Mesendoderm (in vitro differentiated cells): ENCODE measurements around the gene MYO1E.

Source experiments
- DNase-seq: peaks from one replicate; pipeline ENCODE4 v3.0.0; 2013
- H2AK5ac ChIP-seq: 2 replicates; pipeline ENCODE4 v1.6.1; 2013; ENCODE audit warnings: low read length, inconsistent platforms
- H2BK120ac ChIP-seq: 2 replicates; pipeline ENCODE4 v1.6.1; 2013; ENCODE audit warnings: low read depth, mild to moderate bottlenecking, low read length, moderate library complexity, mixed read lengths
- H2BK15ac ChIP-seq: replicated peaks from 2 replicates; pipeline ENCODE4 v1.6.1; 2013; ENCODE audit warnings: low read depth, mild to moderate bottlenecking, moderate library complexity
- H2BK5ac ChIP-seq: 2 replicates; pipeline ENCODE4 v1.6.1; 2013; ENCODE audit warnings: low read length, inconsistent platforms
- H3K18ac ChIP-seq: 2 replicates; pipeline ENCODE4 v1.6.1; 2013; ENCODE audit warnings: mild to moderate bottlenecking, low read length, mixed read lengths
- H3K23ac ChIP-seq: one replicate; pipeline ENCODE4 v1.6.1; 2013; ENCODE audit warnings: low read length
- H3K27ac ChIP-seq: 2 replicates; pipeline ENCODE4 v1.5.1; 2013; ENCODE audit warnings: low read depth, mild to moderate bottlenecking, inconsistent platforms, low read length, moderate library complexity
- H3K27me3 ChIP-seq: 2 replicates; pipeline ENCODE4 v1.6.1; 2013; ENCODE audit warnings: low read length, control low read depth, mild to moderate bottlenecking, inconsistent platforms; ENCODE audit not compliant: insufficient read depth, poor library complexity
- H3K36me3 ChIP-seq: 2 replicates; pipeline ENCODE4 v1.6.1; 2013; ENCODE audit warnings: low read length, inconsistent platforms; ENCODE audit not compliant: control insufficient read depth, insufficient read depth
- H3K4ac ChIP-seq: one replicate; pipeline ENCODE4 v1.6.1; 2013; ENCODE audit warnings: low read depth, mild to moderate bottlenecking, low read length, moderate library complexity
- H3K4me1 ChIP-seq: 2 replicates; pipeline ENCODE4 v1.6.1; 2013; ENCODE audit warnings: low read depth, low read length, inconsistent platforms; ENCODE audit not compliant: control insufficient read depth
- H3K4me2 ChIP-seq: 2 replicates; pipeline ENCODE4 v1.6.1; 2013; ENCODE audit warnings: low read length
- H3K4me3 ChIP-seq: 2 replicates; pipeline ENCODE4 v1.5.1; 2013; ENCODE audit warnings: mild to moderate bottlenecking, low read length
- H3K56ac ChIP-seq: one replicate; pipeline ENCODE4 v1.6.1; 2013; ENCODE audit warnings: low read length
- H3K79me1 ChIP-seq: 2 replicates; pipeline ENCODE4 v1.6.1; 2013; ENCODE audit warnings: low read length, inconsistent platforms
- H3K79me2 ChIP-seq: 2 replicates; pipeline ENCODE4 v1.6.1; 2013; ENCODE audit warnings: mild to moderate bottlenecking, low read length; ENCODE audit not compliant: control insufficient read depth, insufficient read depth
- H3K9ac ChIP-seq: 2 replicates; pipeline ENCODE4 v1.6.1; 2013; ENCODE audit warnings: low read length, inconsistent platforms
- H4K5ac ChIP-seq: one replicate; pipeline ENCODE4 v1.6.1; 2013; ENCODE audit warnings: low read length
- H4K8ac ChIP-seq: one replicate; pipeline ENCODE4 v1.6.1; 2013; ENCODE audit warnings: low read depth, mild to moderate bottlenecking, control low read depth, low read length, moderate library complexity
- WGBS: extraction: QIAGEN DNeasy Blood & Tissue Kit; methylation state at CpG from one replicate; pipeline ENCODE4 v1.1.7; 2013; ENCODE audit warnings: low lambda C conversion rate, missing lambda C conversion rate; ENCODE audit not compliant: insufficient coverage; ENCODE audit errors: extremely low coverage; 5-methylcytosine and 5-hydroxymethylcytosine counted together

Gene MYO1E

GRCh38 chr15:59279023-59279422 is 93.6 kb downstream of the MYO1E start:
- no peak overlapping the region for H2BK5ac ChIP-seq
- H3K4me2 ChIP-seq = no peak overlapping the region
- WGBS = no CpG with 5 or more reads among the region's 5 CpGs
- H3K27ac ChIP-seq = no peak overlapping the region
- no peak overlapping the region for H3K56ac ChIP-seq
- H3K36me3 ChIP-seq = no peaks in the 10 kb centered on the region
- H3K79me1 ChIP-seq = no peaks in the 10 kb centered on the region
- no peak overlapping the region for H3K18ac ChIP-seq
- peaks cover 5% of the 10 kb centered on the region for H3K4me1 ChIP-seq
- H3K4ac ChIP-seq = no peak overlapping the region
- DNase-seq = no peak
- no peak overlapping the region for H4K5ac ChIP-seq
- no peak overlapping the region for H2BK15ac ChIP-seq
- no peak overlapping the region for H4K8ac ChIP-seq
- H3K23ac ChIP-seq = no peak overlapping the region
- H3K27me3 ChIP-seq = no peaks in the 10 kb centered on the region
- H3K9ac ChIP-seq = no peak overlapping the region
- H2BK120ac ChIP-seq = no peak overlapping the region
- no peaks in the 10 kb centered on the region for H3K79me2 ChIP-seq
- H3K4me3 ChIP-seq = no peak overlapping the region
- no peak overlapping the region for H2AK5ac ChIP-seq

- no peak overlapping the region for H3K4me2 ChIP-seq
- no peak overlapping the region for H3K4ac ChIP-seq
- no CpG with 5 or more reads among the region's 3 CpGs for WGBS
These were observed 94.6 kb downstream of the MYO1E start for GRCh38 chr15:59278120-59278519.

GRCh38 chr15:59276225-59277178 is 96.2 kb downstream of the MYO1E start:
- Histone ChIP-seq H3K4me1 (peaks cover 5% of the 10 kb centered on the region), H2BK120ac (no peak overlapping the region), H3K27ac (no peak overlapping the region), H3K4me3 (no peak overlapping the region), H2BK5ac (no peak overlapping the region), H3K18ac (no peak overlapping the region), H4K5ac (no peak overlapping the region), H2AK5ac (no peak overlapping the region), H3K27me3 (no peaks in the 10 kb centered on the region), H3K79me1 (no peaks in the 10 kb centered on the region), H3K56ac (no peak overlapping the region), H3K79me2 (no peaks in the 10 kb centered on the region), H3K4me2 (no peak overlapping the region), H3K23ac (no peak overlapping the region), H4K8ac (peak overlapping the region; percentile 69), H3K9ac (no peak overlapping the region), H3K36me3 (no peaks in the 10 kb centered on the region), H2BK15ac (no peak overlapping the region), H3K4ac (no peak overlapping the region)
- no CpG with 5 or more reads among the region's 15 CpGs for WGBS
- DNase-seq = peak; percentile 21

More at GRCh38 chr15:59278120-59278519, 94.6 kb downstream of the MYO1E start:
- no peak overlapping the region for H4K5ac ChIP-seq
- no peak for DNase-seq
- no peak overlapping the region for H3K23ac ChIP-seq
- H4K8ac ChIP-seq = no peak overlapping the region
- no peaks in the 10 kb centered on the region for H3K79me1 ChIP-seq
- no peak overlapping the region for H3K56ac ChIP-seq
- H3K4me3 ChIP-seq = no peak overlapping the region
- no peak overlapping the region for H3K27ac ChIP-seq
- H3K18ac ChIP-seq = no peak overlapping the region
- no peaks in the 10 kb centered on the region for H3K79me2 ChIP-seq
- no peak overlapping the region for H2BK120ac ChIP-seq
- no peaks in the 10 kb centered on the region for H3K27me3 ChIP-seq
- no peak overlapping the region for H3K9ac ChIP-seq
- no peak overlapping the region for H2BK5ac ChIP-seq
- H3K36me3 ChIP-seq = no peaks in the 10 kb centered on the region
- peaks cover 5% of the 10 kb centered on the region for H3K4me1 ChIP-seq
- no peak overlapping the region for H2AK5ac ChIP-seq
- H2BK15ac ChIP-seq = no peak overlapping the region

- Histone ChIP-seq H3K27ac (no peak overlapping the region), H3K4me2 (no peak overlapping the region), H3K79me2 (no peaks in the 10 kb centered on the region), H2BK5ac (no peak overlapping the region), H3K9ac (no peak overlapping the region), H2BK15ac (no peak overlapping the region), H4K5ac (no peak overlapping the region), H3K79me1 (no peaks in the 10 kb centered on the region), H4K8ac (no peak overlapping the region), H3K4me1 (peaks cover 5% of the 10 kb centered on the region), H3K18ac (no peak overlapping the region), H3K36me3 (no peaks in the 10 kb centered on the region), H3K4ac (no peak overlapping the region), H3K27me3 (no peaks in the 10 kb centered on the region), H3K23ac (no peak overlapping the region), H2BK120ac (no peak overlapping the region), H3K4me3 (no peak overlapping the region), H3K56ac (no peak overlapping the region), H2AK5ac (no peak overlapping the region)
- DNase-seq = peak; percentile 28
- WGBS = no CpG with 5 or more reads among the region's 6 CpGs
These were observed 98.3 kb downstream of the MYO1E start for GRCh38 chr15:59274126-59274970.

GRCh38 chr15:59273234-59273633 is 99.4 kb downstream of the MYO1E start:
- Histone ChIP-seq H3K27ac (no peak overlapping the region), H3K4me1 (peaks cover 5% of the 10 kb centered on the region), H3K4me2 (no peak overlapping the region), H2BK5ac (no peak overlapping the region), H3K79me1 (no peaks in the 10 kb centered on the region), H2AK5ac (no peak overlapping the region), H4K8ac (no peak overlapping the region), H3K9ac (no peak overlapping the region), H2BK120ac (no peak overlapping the region), H4K5ac (no peak overlapping the region), H3K27me3 (no peaks in the 10 kb centered on the region), H2BK15ac (no peak overlapping the region), H3K23ac (no peak overlapping the region), H3K18ac (no peak overlapping the region), H3K4me3 (no peak overlapping the region), H3K36me3 (no peaks in the 10 kb centered on the region), H3K4ac (no peak overlapping the region), H3K79me2 (no peaks in the 10 kb centered on the region), H3K56ac (no peak overlapping the region)
- no peak for DNase-seq
- no CpG with 5 or more reads among the region's 4 CpGs for WGBS
